OCI-LY1 (cell line): ENCODE measurements around the gene SEC23IP.
"Not testable (repeated sequence)": the region's sequence is repeated elsewhere in the genome, so short reads cannot be mapped to it uniquely, and the experiment has no call there.

Source experiments
- H2AFZ ChIP-seq: fragments of 200-600 bp; sonication (generic), shearing (Covaris generic); 2 replicates; pipeline ENCODE4 v1.6.0; 2014; ENCODE audit warnings: antibody characterized with exemption, mild to moderate bottlenecking, low read length
- H3F3A ChIP-seq: fragments of 200-600 bp; sonication (generic), shearing (Covaris generic); 2 replicates; pipeline ENCODE4 v1.6.0; 2014; ENCODE audit warnings: mild to moderate bottlenecking, antibody characterized with exemption, low read length, moderate library complexity; ENCODE audit not compliant: insufficient read depth
- H3K27ac ChIP-seq: fragments of 200-600 bp; sonication (generic); 2 replicates; pipeline ENCODE4 v1.5.1; 2014; ENCODE audit warnings: low read length, mixed run types, mild to moderate bottlenecking, low read depth; ENCODE audit not compliant: poor library complexity, severe bottlenecking
- H3K27me3 ChIP-seq: fragments of 200-600 bp; sonication (generic); 2 replicates; pipeline ENCODE4 v1.6.0; 2014; ENCODE audit warnings: antibody characterized with exemption, mild to moderate bottlenecking, low read length, moderate library complexity; ENCODE audit not compliant: insufficient read depth
- H3K36me3 ChIP-seq: fragments of 200-600 bp; sonication (generic); 2 replicates; pipeline ENCODE4 v1.6.1; 2014; ENCODE audit warnings: mild to moderate bottlenecking, antibody characterized with exemption, low read length, moderate library complexity, mixed read lengths; ENCODE audit not compliant: insufficient read depth
- H3K4me1 ChIP-seq: fragments of 200-600 bp; sonication (generic); 2 replicates; pipeline ENCODE4 v1.5.1; 2014; ENCODE audit warnings: mild to moderate bottlenecking, low read length, moderate library complexity; ENCODE audit not compliant: insufficient read depth, severe bottlenecking
- H3K4me2 ChIP-seq: fragments of 200-600 bp; sonication (generic), shearing (Covaris generic); 2 replicates; pipeline ENCODE4 v1.6.1; 2014; ENCODE audit warnings: low read length
- H3K4me3 ChIP-seq: fragments of 200-600 bp; sonication (generic); 2 replicates; pipeline ENCODE4 v1.5.1; 2014; ENCODE audit warnings: low read length, low read depth, mild to moderate bottlenecking, mixed read lengths; ENCODE audit not compliant: poor library complexity, severe bottlenecking
- H3K79me2 ChIP-seq: fragments of 200-600 bp; shearing (Covaris generic); 2 replicates; pipeline ENCODE4 v1.6.1; 2016; ENCODE audit warnings: mixed run types, low read length, mixed read lengths; ENCODE audit not compliant: insufficient read depth
- H3K9ac ChIP-seq: fragments of 200-600 bp; sonication (generic), shearing (Covaris generic); 2 replicates; pipeline ENCODE4 v1.6.1; 2014; ENCODE audit warnings: mild to moderate bottlenecking, low read length, mixed read lengths
- H3K9me2 ChIP-seq: fragments of 200-600 bp; sonication (generic), shearing (Covaris generic); 2 replicates; pipeline ENCODE4 v1.6.1; 2014; ENCODE audit warnings: low read depth, mild to moderate bottlenecking, low read length, mixed read lengths
- H3K9me3 ChIP-seq: fragments of 200-600 bp; shearing (Covaris generic); 2 replicates; pipeline ENCODE4 v1.6.1; 2014; ENCODE audit warnings: low read length, mixed read lengths
- H4K20me1 ChIP-seq: fragments of 200-600 bp; sonication (generic), shearing (Covaris generic); 2 replicates; pipeline ENCODE4 v1.6.0; 2016; ENCODE audit warnings: mild to moderate bottlenecking, low read length; ENCODE audit not compliant: insufficient read depth
- EZH2 ChIP-seq: fragments of 200-600 bp; sonication (generic), shearing (Covaris generic); IDR thresholded peaks from 2 replicates; pipeline ENCODE4 v1.8.0; 2017; ENCODE audit warnings: borderline replicate concordance, mixed run types, mild to moderate bottlenecking, antibody characterized with exemption, low read length, moderate library complexity, mixed read lengths
- TF ChIP-seq, protein P1 (sequence below): fragments of 200-600 bp; sonication (generic), shearing (Covaris generic); IDR thresholded peaks from 2 replicates; pipeline ENCODE4 v1.5.1; 2017; ENCODE audit warnings: mild to moderate bottlenecking, antibody characterized with exemption, low read length, moderate library complexity, mixed read lengths

SEC23IP gene

DNA sequence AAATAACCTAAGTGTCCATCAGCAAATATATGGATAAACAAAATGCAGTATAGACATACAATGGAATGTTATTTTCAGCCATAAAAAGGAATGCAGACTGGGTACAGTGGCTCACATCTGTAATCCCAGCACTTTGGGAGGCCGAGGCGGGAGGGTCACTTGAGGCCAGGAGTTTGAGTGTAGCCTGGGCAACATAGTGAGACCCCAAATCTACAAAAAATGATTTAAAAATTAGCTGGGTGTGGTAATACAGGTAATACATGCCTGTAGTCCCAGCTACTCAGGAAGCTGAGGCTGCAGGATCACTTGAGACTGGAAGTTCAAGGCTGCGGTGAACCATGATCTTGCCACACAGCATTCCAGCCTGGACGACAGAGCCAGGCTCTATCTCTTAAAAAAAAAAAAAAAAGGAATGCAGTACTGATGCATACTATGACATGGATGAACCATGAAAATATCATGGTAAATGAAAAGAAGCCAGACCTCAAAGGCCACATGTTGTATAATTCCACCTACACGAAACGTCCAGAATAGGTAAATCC lies 26.8 kb upstream of the SEC23IP start:
- no peak overlapping the region for H3K4me2 ChIP-seq
- H3K4me3 ChIP-seq = no peak overlapping the region
- H3K9me2 ChIP-seq = no peaks in the 10 kb centered on the region
- H2AFZ ChIP-seq = no peak overlapping the region
- H3K27ac ChIP-seq = no peak overlapping the region
- no peaks in the 10 kb centered on the region for H3F3A ChIP-seq
- TF ChIP-seq, protein P1, sequence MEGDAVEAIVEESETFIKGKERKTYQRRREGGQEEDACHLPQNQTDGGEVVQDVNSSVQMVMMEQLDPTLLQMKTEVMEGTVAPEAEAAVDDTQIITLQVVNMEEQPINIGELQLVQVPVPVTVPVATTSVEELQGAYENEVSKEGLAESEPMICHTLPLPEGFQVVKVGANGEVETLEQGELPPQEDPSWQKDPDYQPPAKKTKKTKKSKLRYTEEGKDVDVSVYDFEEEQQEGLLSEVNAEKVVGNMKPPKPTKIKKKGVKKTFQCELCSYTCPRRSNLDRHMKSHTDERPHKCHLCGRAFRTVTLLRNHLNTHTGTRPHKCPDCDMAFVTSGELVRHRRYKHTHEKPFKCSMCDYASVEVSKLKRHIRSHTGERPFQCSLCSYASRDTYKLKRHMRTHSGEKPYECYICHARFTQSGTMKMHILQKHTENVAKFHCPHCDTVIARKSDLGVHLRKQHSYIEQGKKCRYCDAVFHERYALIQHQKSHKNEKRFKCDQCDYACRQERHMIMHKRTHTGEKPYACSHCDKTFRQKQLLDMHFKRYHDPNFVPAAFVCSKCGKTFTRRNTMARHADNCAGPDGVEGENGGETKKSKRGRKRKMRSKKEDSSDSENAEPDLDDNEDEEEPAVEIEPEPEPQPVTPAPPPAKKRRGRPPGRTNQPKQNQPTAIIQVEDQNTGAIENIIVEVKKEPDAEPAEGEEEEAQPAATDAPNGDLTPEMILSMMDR = no peak
- TF ChIP-seq EZH2 = no peak
- H3K27me3 ChIP-seq = no peaks in the 10 kb centered on the region
- peaks cover 12% of the 10 kb centered on the region for H3K9me3 ChIP-seq
- no peaks in the 10 kb centered on the region for H4K20me1 ChIP-seq
- H3K9ac ChIP-seq = no peak overlapping the region
- peaks cover 94% of the 10 kb centered on the region for H3K79me2 ChIP-seq
- H3K36me3 ChIP-seq = peaks cover 26% of the 10 kb centered on the region
- H3K4me1 ChIP-seq = peaks cover 43% of the 10 kb centered on the region

DNA sequence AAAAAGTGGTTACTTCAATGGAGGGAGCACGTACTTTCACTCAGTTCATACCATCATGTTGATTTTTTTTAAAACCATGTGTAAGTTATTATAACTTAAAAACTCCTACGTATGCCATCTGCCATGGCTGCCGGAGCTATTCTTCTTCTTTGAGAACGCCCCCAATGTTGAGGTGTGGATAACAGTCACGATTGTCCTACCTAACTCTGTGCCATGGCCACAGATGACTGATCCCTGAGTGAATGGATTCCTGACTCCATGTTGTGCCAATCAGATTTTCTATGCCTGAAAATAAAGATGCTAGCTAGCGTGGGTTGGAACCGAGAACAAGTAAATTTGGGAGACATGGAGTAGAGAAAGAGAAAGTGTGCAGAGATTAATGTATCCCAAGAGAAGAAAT lies 25.2 kb upstream of the SEC23IP start:
- H3K9me3 ChIP-seq = peaks cover 12% of the 10 kb centered on the region
- no peak overlapping the region for H3K4me3 ChIP-seq
- H3F3A ChIP-seq = no peaks in the 10 kb centered on the region
- no peaks in the 10 kb centered on the region for H3K27me3 ChIP-seq
- no peak overlapping the region for H3K27ac ChIP-seq
- peaks cover 42% of the 10 kb centered on the region for H3K4me1 ChIP-seq
- no peaks in the 10 kb centered on the region for H4K20me1 ChIP-seq
- no peak overlapping the region for H2AFZ ChIP-seq
- no peak for TF ChIP-seq EZH2
- no peak overlapping the region for H3K9ac ChIP-seq
- peaks cover 94% of the 10 kb centered on the region for H3K79me2 ChIP-seq
- no peaks in the 10 kb centered on the region for H3K9me2 ChIP-seq
- H3K4me2 ChIP-seq = no peak overlapping the region
- peaks cover 26% of the 10 kb centered on the region for H3K36me3 ChIP-seq

DNA sequence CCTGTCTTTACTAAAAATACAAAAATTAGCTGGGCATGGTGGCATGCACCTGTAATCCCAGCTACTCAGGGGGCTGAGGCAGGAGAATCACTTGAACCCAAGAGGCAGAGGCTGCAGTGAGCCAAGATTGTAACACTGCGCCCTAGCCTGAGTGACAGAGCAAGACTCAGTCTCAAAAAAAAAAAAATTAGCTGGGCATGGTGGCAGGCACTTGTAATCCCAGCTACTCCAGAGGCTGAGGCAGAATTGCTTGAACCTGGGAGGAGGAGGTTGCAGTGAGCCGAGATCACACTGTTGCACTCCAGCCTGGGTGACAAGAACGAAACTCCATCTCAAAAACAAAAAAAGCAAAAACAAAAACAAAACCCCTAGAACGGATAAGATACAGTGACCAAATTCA lies 23.1 kb upstream of the SEC23IP start:
- not testable (repeated sequence) for H3K9me2 ChIP-seq, H3F3A ChIP-seq, H3K27me3 ChIP-seq, H3K27ac ChIP-seq, H2AFZ ChIP-seq, H4K20me1 ChIP-seq, H3K9me3 ChIP-seq
- Histone ChIP-seq H3K4me2 (peak overlapping the region; percentile 86), H3K79me2 (peaks cover 74% of the 10 kb centered on the region), H3K36me3 (peaks cover 19% of the 10 kb centered on the region), H3K4me3 (peak overlapping the region; percentile 77), H3K4me1 (peaks cover 53% of the 10 kb centered on the region), H3K9ac (peak overlapping the region; percentile 21; the same call in 1 of the 2 replicates)

DNA sequence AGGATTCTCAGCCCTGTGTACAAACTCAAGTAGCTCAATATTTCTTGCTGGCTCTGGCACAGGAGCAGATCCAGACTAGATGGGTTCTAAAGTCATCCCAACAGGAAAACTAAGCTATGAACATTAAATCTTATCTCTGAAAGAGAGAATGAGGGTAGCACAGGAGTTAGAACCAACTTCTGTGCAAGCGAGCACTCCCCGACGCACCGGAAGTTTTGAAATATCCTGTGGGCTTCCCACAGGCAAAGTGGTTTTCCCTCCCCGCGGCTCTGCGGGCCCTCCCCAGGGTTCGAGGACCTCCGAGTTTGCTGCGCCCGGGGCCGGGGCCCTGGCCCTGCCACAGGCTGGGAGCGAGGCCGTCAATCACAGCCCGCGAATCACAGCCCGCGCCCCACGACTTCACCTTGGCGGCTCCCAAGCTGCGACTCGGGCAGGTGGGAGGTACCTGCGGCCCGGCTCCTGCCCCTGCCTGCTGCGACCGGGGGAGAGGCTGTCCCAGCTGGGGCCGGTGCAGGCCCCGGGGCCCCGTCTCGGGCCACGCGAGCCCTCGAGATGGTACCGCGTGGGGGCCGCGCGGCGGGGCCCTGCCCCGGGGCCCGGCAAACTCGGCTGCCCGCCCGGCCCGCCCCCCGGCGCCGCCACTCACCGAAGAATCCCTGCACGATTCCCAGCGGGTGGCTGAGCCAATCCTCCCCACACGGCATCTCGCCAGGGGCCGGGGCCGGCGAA lies 20.5 kb upstream of the SEC23IP start:
- TF ChIP-seq, protein P1 = no peak
- TF ChIP-seq EZH2 = no peak
- H2AFZ ChIP-seq = no peak overlapping the region
- peak overlapping the region; percentile 31 for H3K27ac ChIP-seq
- no peaks in the 10 kb centered on the region for H3K9me2 ChIP-seq
- H3K27me3 ChIP-seq = no peaks in the 10 kb centered on the region
- no peaks in the 10 kb centered on the region for H3K9me3 ChIP-seq
- H3K4me3 ChIP-seq = peak overlapping the region; percentile 77
- peaks cover 53% of the 10 kb centered on the region for H3K4me1 ChIP-seq
- H3K4me2 ChIP-seq = peak overlapping the region; percentile 86
- H3F3A ChIP-seq = no peaks in the 10 kb centered on the region
- no peaks in the 10 kb centered on the region for H3K36me3 ChIP-seq
- H4K20me1 ChIP-seq = no peaks in the 10 kb centered on the region
- peaks cover 49% of the 10 kb centered on the region for H3K79me2 ChIP-seq
- H3K9ac ChIP-seq = peak overlapping the region; percentile 66
